Left kidney (tissue), 2 donors: Measurements from ENCODE around the gene PRRT1B. TPM values are rescaled to one million over a fixed set of nuclear protein-coding genes. Genes with fewer than 3 reads are reported as not detected.
A peak's percentile ranks its signal among the peaks of the same experiment; 100 is the strongest.

Experiments used
- DNase-seq: peaks from one replicate; pipeline ENCODE4 v3.0.0-alpha.2; 2013
- polyA plus RNA-seq: library from polyadenylated mRNA; unstranded; fragments of 120-200 nt; gene quantifications from one replicate; pipeline ENCODE4 v1.2.1, GENCODE V29; 2013; ENCODE audit not compliant: insufficient read length

The PRRT1B gene
- polyA plus RNA-seq, 1 donor = 1.2 TPM

DNA sequence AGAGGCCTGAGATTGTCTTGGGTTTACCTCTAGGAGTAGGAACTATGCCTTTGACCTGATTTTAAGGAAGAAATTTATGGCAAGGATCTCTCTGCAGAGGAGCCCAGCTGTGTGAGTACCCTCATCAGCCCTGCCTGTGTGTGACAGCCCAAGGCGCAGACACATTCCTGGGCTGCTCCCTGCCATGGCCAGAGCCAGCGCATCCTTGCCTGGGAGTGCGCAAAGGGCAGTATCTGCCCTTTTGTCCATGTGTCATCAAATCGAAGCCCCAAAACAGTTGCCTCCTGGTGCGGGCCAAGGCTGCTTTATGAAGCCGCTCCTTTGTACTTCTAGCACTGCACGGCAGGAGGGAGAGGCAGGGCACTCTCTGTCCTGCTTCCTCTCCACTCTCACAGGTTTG lies 51.9 kb downstream of the PRRT1B start:
- no peak for DNase-seq

DNA sequence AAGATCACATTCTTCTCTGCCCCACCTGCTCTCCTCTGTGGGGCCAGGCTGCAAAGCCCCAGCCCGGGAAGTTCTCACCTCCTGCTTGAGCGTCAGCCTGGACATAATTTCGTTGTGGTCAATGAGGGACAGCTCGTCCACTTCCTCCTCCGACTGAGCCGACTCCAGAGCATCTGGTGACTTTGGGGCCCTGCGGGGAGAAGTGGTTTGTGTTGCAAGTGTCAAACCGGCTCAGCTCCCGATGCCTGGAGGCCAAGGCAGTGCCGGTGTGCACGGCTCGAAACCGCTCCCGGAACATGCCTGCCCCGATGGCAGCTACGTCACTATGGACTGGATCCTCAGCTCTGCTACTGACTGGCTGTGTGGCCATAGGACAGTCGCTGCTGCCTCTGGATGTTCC lies 52.8 kb downstream of the PRRT1B start:
- DNase-seq = no peak

DNA sequence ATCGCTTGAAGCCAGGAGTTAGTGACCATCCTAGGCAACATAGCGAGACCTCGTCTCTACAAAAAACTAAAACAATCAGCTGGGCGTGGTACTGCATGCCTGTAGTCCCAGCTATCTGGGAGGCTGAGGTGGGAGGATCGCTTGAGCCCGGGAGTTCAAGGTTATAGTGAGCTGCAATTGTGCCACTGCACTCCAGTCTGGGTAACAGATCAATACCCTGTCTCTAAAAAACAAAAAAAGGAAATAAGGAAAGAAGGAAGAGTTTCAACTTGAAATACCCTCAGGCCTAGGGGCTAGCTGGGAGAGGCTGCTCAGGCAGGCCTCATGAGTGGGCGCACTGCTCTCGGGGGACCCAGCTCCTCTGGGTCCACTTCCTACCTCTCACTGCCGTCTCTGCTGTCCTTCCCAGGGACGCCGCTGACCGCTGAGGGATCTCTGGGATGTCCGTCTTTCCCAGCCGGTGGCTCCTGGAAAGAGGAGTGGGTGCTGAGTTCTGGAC lies 56.4 kb downstream of the PRRT1B start:
- DNase-seq = no peak

DNA sequence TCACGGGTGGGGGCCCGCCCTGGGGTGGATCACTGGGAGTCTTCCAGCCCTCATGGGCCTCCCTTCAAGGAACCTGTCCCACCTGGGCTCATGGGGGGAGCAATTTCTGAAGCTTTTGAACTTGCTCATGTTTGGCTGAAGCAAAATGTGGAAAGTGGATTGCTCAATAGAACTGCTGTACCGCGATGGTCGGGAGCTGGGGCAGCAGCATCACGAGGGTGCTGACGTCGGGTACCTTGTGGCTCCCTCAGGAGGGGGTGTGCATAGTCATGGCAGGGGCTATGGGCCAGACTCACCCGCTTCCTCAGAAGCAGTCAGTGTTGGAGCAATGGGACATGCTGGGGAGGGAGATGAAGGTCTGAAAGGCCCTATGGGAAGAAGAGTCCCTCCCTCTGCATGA lies 57.9 kb downstream of the PRRT1B start:
- no peak for DNase-seq

DNA sequence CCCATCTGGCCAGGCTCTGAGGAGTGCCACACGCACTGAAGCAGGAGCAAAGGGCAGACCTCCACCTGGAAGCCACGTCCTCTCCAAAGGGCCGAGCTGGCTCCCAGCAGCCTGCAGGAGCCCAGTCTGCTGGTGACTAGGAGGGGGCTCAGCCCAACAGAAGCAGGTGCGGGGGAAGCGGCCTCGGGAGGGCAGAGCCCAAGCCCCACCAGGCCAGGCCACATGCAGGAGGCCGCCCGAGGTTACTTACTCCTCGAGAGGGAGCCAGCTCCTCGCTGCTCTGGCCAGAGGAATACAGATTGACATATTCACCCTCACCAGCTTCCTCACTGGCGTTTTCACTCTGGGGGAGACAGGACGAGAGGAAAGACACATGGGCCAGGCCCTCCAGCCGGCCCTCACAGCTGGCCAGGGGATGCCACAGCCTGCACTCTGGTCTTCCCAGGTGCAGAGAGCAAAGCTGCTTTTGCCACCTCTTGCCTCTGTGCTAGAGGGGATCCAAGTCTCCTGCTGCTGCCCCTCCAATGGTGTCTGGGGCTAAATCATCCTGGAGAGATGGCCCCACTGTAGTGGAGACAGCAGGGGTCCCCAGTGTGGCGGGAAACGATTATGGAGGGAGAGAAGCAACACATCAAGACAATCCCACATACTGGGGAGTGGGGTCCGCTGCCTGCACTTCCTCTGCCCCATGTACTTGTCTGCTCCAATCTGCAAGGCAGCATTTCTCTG lies 58.6 kb downstream of the PRRT1B start:
- DNase-seq = no peak

DNA sequence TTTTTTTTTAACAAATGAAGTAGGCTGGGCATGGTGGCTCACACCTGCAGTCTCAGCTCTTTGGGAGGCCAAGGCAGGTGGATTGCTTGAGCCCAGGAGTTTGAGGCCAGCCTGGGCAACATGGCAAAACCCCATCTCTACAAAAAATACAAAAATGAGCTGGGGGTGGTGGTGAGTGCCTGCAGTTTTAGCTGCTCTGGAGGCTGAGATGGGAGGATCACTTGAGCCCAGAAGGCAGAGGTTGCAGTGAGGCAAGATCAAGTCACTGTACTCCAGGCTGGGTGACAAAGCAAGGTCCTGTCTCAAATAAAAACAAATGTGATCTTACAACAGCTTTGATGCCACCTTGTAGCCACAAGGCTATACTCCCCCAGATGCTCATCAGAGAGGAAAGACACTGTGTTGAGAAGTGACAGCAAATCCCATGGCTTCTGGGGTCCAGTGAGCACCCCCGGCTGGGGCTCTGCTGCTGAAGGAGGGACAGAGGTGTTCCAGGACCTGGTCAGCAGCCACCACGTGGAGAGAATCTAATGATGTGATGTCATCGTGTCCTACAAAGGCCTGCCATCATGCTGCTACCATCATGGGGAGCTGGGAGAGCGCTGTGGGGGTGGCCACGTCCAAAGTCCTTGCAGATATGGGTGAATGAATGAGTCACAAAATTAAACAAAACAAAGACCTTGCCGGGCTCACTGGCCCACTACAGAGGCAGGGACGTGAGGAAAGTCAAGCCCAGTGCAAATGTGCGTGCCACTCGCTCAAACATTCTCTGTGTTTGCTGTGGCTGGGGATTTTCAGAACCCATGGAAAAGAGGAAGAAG lies 60.7 kb downstream of the PRRT1B start:
- DNase-seq = no peak

DNA sequence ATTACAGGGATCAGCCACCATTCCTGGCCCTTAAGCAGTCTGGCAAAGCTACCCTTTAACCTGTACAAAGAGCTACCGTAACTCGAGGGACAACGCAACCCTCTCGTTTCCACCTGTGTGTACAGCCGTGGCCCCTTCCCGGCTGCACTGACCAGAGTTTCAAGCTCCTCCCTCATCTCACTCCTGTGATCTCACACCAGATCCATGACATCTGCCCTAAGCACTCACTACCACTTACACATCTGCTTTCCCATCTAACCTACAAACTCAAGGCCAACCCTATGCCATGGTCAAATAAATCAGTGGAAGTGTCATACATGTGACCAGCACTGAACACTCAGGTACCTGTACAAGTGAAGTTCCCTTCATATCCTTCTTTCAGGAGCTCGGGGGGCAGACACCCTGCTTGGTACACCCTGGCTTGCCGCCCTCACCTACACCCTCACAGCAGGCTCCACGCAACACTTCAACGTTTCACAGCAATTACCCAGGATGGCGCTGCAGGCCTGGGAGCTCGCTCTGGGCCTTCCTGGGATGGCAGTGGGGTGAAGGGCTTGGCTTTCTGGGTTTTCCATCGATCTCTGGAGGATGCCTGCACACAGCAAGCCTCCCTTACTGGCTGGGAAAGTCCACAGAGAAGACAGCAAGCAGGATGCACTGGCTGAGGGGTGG lies 61.7 kb downstream of the PRRT1B start:
- no peak for DNase-seq

DNA sequence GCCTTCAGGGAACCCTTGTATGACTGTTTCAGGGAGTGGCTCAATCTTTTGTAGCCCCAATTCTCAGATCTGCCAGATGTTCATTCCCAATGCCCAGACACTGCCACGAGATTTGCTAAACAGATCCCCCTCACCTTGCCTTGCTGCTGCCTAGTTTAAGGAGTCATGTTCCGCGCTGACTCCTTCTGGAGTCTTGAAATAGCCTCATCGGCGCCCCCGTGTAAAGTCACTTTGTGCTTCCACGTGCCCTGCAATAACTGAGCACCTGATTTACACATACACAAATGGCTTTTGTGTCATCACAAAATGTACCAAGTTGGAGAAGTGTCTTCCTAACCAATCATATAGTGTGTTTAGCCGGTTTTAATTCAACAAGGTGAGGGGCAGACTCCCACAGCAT lies 62.3 kb downstream of the PRRT1B start:
- no peak for DNase-seq

DNA sequence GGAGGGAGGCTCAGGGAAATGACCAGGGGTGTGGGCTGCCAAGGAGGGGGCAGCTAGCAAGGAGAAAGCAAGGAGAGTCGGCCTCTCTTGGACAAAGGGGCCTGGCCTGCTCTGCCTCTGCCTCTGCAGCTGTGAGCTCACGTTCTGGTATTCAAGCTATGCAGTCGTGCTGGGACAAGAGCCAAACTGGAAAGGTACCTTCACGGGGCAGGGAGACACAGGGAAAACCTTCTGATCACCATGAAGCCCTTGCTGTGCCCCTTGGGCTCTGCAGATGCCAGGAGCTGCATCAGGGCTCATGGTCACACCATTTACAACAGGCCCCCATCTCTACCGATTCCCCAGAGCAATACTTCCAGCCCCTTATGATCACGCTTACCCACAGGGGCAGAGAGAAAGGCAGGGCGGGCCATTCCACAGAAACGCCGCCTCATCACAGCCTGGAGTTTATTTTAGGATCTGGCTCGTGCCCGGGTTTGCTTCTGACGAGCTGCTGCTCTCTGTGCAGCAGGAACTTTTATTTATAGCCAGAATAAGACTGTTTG lies 63.2 kb downstream of the PRRT1B start:
- DNase-seq = peak; percentile 54

Other genes with a start within 250 kb of the PRRT1B start
- gene PRRC2B, start 151.4 kb upstream of the PRRT1B start, polyA plus RNA-seq = 189 TPM
- gene POMT1, start 42.6 kb upstream of the PRRT1B start, polyA plus RNA-seq = 44.6 TPM
- 37.5 TPM for gene UCK1, start 14.3 kb upstream of the PRRT1B start, polyA plus RNA-seq
- 40.2 TPM for gene RAPGEF1, start 194.6 kb downstream of the PRRT1B start, polyA plus RNA-seq